MG63 (cell line): ENCODE data around the gene PXT1. TPM values are rescaled to one million over a fixed set of nuclear protein-coding genes. Genes with fewer than 3 reads are reported as not detected.
"Not testable (repeated sequence)": the region's sequence is repeated elsewhere in the genome, so short reads cannot be mapped to it uniquely, and the experiment has no call there.

ENCODE experiments used
- DNase-seq: peaks from one replicate; pipeline ENCODE4 v3.0.0-alpha.2; 2020
- H3K27me3 ChIP-seq: fragments of 250-450 bp; sonication (Bioruptor Pico); 2 replicates; pipeline ENCODE4 v1.5.1; 2020; ENCODE audit warnings: mild to moderate bottlenecking, moderate library complexity
- H3K36me3 ChIP-seq: fragments of 250-450 bp; sonication (Bioruptor Pico); 2 replicates; pipeline ENCODE4 v1.5.1; 2020; ENCODE audit warnings: mild to moderate bottlenecking, moderate library complexity
- H3K4me3 ChIP-seq: fragments of 250-450 bp; sonication (Bioruptor Pico); 2 replicates; pipeline ENCODE4 v1.5.1; 2020; ENCODE audit warnings: mild to moderate bottlenecking, moderate library complexity
- H3K9me3 ChIP-seq: fragments of 250-450 bp; sonication (Bioruptor Pico); 2 replicates; pipeline ENCODE4 v1.5.1; 2020; ENCODE audit warnings: mild to moderate bottlenecking, moderate library complexity
- total RNA-seq: library from RNA; depleted of rRNA; stranded (reverse); fragments of >200 nt; shearing (Covaris generic); gene quantifications from 2 replicates; pipeline ENCODE4 v1.2.3, GENCODE V29; 2014; ENCODE audit warnings: low replicate concordance

Gene PXT1
- total RNA-seq, 1 experiment from 2014 or later, result not detected

DNA sequence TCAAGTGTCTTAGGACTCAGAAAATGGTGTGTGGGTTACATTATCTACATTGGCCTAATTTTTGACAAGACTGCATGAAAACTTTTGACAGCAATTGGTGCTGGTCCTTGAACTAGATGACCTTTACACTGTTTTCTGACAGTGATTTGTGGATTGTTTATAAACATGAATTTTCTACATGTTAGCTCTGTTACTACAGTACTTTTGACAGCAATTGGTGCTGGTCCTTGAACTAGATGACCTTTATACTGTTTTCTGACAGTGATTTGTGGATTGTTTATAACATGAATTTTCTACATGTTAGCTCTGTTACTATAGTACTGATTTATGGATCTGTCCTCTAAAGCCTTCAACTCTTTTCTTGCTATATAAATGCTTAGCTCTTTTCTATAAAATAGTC is 16.8 kb upstream of the PXT1 start:
- Histone ChIP-seq H3K9me3 (no peaks in the 10 kb centered on the region), H3K36me3 (peaks cover 30% of the 10 kb centered on the region), H3K4me3 (no peak overlapping the region), H3K27me3 (no peaks in the 10 kb centered on the region)
- DNase-seq, result no peak

DNA sequence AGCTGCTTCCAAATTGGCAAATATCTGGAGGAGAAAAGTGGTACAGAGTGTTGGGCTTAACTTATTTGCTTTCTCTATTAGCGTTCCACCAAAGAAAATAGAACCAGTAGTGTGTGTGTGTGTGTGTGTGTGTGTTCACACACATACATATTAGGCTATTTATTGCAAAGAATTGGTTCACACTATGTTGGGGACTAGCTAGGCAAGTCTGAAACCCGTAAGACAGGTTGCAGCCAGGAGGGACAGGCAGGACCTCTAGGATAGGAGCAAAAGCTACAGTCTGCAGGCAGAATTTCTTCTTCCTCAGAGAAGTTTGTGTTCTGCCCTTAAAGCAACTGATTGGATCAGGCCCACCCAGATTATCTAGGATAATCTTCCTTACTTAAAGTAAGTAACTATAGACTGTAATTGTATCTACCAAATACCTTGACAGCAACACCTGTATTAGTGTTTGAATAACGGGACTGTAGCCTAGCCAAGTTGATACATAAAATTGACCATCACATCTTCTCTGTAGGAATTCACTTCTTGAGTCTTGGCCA is 12.9 kb upstream of the PXT1 start:
- DNase-seq, result no peak

DNA sequence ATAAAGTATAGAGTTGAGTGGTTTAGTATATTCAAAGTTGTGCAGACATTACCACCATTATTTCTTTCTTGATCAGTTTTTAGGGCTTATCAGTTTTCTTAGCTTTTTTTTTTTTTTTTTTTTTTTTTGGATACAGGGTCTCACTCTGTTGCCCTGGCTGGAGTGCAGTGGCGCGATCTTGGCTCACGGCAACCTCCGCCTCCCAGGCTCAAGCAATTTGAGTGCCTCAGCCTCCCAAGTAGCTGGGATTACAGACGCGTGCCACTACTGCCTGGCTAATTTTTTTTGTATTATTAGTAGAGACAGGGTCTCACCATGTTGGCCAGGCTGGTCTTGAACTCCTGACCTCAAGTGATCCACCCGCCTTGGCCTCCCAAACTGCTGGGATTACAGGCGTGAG is 10.2 kb upstream of the PXT1 start:
- not testable (repeated sequence) for H3K9me3 ChIP-seq, H3K27me3 ChIP-seq, H3K4me3 ChIP-seq, DNase-seq
- H3K36me3 ChIP-seq, result peaks cover 47% of the 10 kb centered on the region

More for the DNA sequence above, 12.9 kb upstream of the PXT1 start:
- Histone ChIP-seq H3K27me3 (no peaks in the 10 kb centered on the region), H3K36me3 (peaks cover 35% of the 10 kb centered on the region), H3K9me3 (no peaks in the 10 kb centered on the region), H3K4me3 (no peak overlapping the region)

DNA sequence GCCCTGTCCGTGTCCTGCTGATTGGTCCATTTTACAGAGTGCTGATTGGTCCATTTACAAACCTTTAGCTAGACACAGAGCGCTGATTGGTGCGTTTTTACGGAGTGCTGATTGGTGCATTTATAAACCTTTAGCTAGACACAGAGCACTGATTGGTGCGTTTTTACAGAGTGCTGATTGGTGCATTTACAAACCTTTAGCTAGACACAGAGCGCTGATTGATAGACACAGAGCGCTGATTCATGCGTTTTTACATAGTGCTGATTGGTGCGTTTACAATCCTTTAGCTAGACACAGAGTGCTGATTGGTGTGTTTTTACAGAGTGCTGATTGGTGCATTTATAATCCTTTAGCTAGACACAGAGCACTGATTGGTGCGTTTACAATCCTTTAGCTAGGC is 6.5 kb upstream of the PXT1 start:
- not testable (repeated sequence) for H3K27me3 ChIP-seq, DNase-seq, H3K4me3 ChIP-seq, H3K9me3 ChIP-seq
- peaks cover 43% of the 10 kb centered on the region for H3K36me3 ChIP-seq

DNA sequence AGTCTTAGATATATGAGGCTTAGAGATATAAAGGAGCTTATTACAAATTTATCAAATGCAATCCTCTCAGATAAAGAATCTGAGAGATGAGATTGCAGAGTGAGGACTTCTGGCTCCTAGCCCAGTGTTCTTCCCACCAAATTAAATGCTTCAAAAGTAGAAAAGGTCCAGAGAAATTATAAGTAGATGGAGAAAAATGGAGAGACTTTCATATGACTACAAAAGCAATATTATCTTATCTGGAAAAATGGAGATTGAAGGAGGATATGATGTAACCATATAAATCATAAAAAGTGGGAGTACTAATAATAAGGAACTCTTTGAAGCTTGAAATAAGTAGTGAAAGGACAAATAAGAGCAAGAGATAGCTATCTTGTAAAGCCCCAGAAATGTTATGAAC is 3.0 kb upstream of the PXT1 start:
- no peak overlapping the region for H3K4me3 ChIP-seq
- peaks cover 32% of the 10 kb centered on the region for H3K36me3 ChIP-seq
- H3K27me3 ChIP-seq, result no peaks in the 10 kb centered on the region
- DNase-seq, result no peak
- H3K9me3 ChIP-seq, result peaks cover 5% of the 10 kb centered on the region

DNA sequence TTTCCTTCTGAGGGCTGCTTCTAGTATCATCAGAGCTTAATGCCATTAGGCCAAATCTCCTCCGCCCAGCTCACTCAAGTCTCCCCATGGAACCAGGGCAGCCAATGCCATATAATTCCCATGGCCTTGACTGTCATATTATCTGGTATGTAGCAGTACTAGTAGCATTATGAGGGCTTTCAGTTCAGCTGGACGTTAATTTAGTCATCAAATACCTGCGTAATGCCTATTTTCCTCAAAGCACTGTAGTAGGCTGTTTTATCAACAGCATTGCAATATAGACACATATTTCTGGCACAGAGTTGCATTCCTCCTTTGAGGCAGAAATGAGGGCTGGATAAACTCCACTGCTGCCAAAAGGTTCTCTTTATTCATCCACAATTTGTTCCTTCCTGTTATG is 1.8 kb upstream of the PXT1 start:
- H3K36me3 ChIP-seq, result peaks cover 30% of the 10 kb centered on the region
- peak overlapping the region; percentile 89 for H3K4me3 ChIP-seq
- H3K27me3 ChIP-seq, result no peaks in the 10 kb centered on the region
- DNase-seq, result no peak
- peaks cover 5% of the 10 kb centered on the region for H3K9me3 ChIP-seq

DNA sequence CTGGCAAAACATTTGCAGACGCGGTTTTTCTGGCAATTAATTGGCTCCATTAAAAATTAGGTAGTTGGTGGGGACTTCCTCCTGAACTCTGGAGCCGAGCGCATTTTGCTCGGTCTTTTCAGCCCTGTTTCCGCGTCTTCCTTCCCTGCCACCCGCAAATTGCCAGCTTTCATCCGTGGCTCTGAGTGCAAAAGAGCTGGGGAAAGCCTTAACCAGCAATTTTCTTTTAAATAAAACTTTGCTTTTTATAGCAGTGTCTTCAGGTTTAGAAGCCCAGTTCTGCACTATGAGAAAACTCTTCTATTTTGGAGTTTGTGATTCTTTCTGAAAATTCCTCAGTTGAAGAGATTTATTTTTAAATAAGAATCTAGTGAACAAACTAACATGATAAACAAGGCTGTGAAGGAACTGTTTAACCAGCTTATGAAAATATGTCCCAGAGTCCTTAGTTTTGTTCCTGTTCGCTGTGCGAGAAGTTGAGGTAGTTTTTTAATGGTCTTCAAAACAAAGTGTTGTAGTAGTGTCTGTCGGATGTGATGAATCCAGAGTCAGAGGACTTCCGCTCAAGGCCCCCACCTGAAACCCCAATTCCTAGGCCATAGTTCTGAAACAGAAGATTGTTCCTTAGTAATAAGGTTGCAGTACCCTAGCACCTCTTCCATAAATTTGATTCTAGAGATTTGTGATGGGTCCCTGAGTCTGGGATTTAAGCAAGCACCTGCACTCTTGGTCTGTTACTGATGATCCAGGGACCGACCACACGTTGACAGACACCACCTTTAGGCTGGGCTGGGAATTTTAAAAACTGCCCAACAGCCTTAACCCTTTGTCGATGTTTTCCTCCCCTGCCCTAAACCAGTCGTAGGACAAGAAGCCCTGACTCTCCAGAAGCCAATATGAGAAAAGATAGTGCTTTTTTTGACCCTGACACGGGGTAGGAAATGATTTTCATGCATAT is 1.1 kb upstream of the PXT1 start:
- no peak for DNase-seq
- Histone ChIP-seq H3K4me3 (peak overlapping the region; percentile 89), H3K27me3 (no peaks in the 10 kb centered on the region), H3K9me3 (peaks cover 5% of the 10 kb centered on the region), H3K36me3 (peaks cover 23% of the 10 kb centered on the region)

DNA sequence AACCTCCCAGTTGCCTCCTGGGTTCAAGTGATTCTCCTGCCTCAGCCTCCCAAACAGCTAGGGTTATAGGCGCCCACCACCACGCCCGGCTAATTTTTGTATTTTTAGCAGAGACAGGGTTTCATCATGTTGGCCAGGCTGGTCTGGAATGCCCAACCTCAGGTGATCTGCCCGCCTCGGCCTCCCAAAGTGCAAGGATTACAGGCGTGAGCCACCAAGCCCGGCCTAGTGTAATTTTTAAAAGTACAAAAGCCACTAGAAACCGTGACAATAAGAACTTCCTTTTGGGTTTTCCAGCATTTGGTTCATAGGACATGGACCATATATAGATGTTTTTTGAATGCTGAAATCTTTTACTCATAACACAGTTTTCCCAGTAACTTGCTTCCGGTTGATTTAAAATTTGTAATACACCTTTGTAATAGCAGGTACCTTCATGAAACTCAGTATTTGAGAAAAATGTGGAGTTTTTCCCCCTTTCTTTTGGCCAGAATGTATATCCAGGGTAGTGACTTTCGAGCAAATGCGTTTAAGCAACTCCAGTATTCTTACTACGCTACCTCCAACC is 467 bp downstream of the PXT1 start:
- peaks cover 14% of the 10 kb centered on the region for H3K36me3 ChIP-seq
- H3K9me3 ChIP-seq, result no peaks in the 10 kb centered on the region
- no peak for DNase-seq
- H3K27me3 ChIP-seq, result no peaks in the 10 kb centered on the region
- H3K4me3 ChIP-seq, result peak overlapping the region; percentile 89

DNA sequence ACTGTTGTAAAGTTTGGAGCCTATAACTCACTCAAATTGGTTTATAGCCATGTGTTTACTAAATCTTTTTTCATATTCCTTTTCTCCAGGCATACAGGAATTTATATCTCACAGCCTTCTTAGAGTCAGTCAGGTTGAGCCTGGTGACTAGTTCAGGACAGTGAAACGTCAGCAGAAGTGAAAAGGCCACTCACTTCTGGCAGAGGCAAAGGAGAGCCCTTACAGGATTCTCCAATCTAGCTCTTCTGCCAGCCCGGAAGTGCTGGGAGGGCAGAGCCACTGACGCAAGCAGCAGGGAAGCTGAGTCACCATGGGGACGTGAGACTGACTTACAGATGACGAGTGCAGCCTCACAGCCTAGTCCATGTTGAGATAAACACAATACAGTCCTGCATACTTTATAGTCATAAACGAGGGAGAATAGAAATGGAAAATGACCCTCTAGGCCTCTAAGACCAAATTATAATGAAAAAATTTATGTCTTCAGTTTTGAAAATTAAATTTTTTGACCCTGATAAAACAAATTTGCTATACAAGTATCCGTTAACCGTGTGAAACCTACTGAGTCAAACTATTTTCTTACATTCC is 1.3 kb downstream of the PXT1 start:
- Histone ChIP-seq H3K9me3 (no peaks in the 10 kb centered on the region), H3K27me3 (no peaks in the 10 kb centered on the region), H3K36me3 (peaks cover 6% of the 10 kb centered on the region; the same call in 1 of the 2 replicates), H3K4me3 (peak overlapping the region; percentile 89; the same call in 1 of the 2 replicates)
- DNase-seq, result peak; percentile 98

DNA sequence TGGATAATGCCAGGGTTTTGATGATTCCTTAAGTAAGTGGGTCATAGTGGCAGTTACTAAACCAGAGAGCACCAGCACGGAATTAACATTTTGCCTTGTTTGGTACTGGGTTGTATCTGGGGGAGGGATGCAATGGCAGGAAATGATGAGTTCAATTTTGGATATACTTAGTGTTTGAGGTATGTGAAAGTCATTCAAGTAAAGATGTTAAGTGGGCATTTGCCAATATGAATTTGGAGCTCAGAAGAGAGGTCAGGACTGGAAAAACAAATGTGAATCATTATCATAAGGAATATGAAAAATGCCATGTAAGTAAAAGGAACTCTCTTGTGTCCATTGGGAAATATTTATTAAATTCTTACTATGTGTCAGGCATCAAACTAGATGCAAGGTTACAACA is 6.2 kb downstream of the PXT1 start:
- Histone ChIP-seq H3K36me3 (no peaks in the 10 kb centered on the region), H3K9me3 (no peaks in the 10 kb centered on the region), H3K4me3 (no peak overlapping the region), H3K27me3 (no peaks in the 10 kb centered on the region)
- DNase-seq, result peak; percentile 43

DNA sequence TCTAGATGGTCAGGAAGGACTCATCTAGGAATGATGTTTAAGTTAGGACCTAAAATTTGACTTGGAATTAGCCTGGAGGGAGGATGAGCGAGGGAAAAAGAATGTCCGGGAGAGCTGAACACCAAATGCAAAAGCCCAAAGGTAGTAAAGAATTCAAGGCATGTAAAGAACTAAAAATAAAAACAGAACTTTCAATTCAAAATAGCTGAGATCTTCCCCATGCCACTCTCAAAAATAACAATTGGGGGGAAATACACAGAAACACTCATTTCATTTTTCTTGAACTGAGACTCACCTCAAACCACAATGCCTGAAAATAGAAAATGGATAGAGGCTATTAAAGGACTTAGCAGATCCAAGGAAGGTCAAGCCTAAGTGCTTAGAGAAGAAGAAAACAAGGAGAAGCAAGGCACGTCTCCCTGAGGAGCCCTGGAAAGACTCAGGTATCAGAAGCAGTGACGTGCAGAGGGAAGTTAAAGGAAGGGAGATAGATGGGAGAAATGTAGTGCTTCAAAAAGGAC is 10.4 kb downstream of the PXT1 start:
- H3K4me3 ChIP-seq, result no peak overlapping the region
- DNase-seq, result peak; percentile 43
- no peaks in the 10 kb centered on the region for H3K9me3 ChIP-seq
- H3K36me3 ChIP-seq, result no peaks in the 10 kb centered on the region
- no peaks in the 10 kb centered on the region for H3K27me3 ChIP-seq

DNA sequence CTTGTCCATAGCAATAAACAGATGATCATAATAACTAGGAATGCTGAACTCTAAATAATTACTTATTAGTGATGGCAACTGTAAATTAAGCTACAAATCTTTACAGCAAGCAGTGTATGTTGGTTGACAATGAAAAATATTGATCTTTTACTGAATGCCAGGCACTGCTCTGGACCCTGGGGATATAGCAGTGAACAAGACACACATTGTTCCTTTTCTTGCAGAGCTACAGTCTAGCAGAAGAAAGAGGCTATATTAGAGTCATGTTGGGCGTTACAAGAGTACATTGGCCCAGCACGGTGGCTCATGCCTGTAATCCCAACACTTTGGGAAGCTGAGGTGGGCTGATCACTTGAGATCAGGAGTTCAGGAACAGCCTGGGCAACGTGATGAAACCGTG is 11.5 kb downstream of the PXT1 start:
- Histone ChIP-seq H3K27me3 (no peaks in the 10 kb centered on the region), H3K9me3 (no peaks in the 10 kb centered on the region), H3K4me3 (no peak overlapping the region), H3K36me3 (no peaks in the 10 kb centered on the region)
- DNase-seq, result no peak

DNA sequence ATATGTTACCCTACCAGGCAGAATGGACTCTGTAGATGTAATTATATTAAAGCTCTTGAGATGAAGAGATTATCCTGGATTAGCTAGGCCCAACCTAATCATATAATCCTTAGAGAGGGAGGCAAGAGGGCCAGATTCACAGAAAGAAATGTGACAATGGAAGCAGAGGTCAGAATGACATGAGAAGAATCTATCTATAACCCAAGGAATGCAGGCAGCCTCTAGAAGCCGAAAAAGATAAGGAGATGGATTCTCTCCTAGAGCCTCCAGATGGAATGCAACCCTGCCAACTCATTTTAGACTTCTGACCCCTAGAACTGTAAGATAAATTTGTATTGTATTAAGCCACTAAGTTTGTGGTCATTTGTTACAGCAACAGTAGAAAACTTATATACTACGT is 12.3 kb downstream of the PXT1 start:
- Histone ChIP-seq H3K4me3 (no peak overlapping the region), H3K27me3 (no peaks in the 10 kb centered on the region), H3K9me3 (no peaks in the 10 kb centered on the region), H3K36me3 (no peaks in the 10 kb centered on the region)
- DNase-seq, result no peak

DNA sequence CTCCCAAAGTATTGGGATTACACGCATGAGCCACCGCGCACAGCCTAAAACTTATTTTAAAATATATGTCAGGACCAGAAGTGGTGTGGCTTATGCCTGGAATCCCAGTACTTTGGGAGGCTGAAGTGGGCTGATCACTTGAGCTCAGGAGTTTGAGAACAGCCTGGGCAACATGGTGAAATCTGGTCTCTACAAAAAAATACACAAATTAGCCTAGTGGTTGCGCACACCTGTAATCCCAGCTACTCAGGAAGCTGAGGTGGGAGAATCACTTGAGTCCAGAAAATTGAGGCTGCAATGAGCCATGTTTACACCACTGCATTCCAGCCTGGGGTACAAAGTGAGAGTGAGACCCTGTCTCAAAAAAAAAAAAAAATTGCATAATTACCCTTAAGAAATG is 13.7 kb downstream of the PXT1 start:
- DNase-seq, result no peak
- Histone ChIP-seq H3K9me3 (no peaks in the 10 kb centered on the region), H3K27me3 (no peaks in the 10 kb centered on the region), H3K4me3 (no peak overlapping the region), H3K36me3 (no peaks in the 10 kb centered on the region)

DNA sequence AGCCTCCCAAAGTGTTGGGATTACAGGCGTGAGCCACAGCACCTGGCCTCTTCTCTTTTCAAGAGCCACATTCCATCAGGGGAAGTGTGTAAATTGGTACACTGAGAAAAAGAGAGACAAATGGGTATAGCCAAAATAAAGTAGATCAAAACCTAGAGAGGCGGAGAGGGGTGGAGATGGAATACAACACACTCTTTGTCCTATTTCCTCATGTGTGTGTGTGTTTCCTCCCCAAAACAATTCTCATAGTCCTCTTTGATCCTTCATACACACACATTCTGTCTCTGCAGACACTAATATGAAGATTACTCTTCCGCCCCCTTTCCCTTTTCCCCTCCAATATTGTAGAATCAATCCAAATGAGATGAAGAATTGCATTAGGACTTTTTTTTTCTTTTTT is 16.0 kb downstream of the PXT1 start:
- no peaks in the 10 kb centered on the region for H3K36me3 ChIP-seq
- H3K27me3 ChIP-seq, result no peaks in the 10 kb centered on the region
- H3K9me3 ChIP-seq, result no peaks in the 10 kb centered on the region
- no peak overlapping the region for H3K4me3 ChIP-seq
- DNase-seq, result no peak

DNA sequence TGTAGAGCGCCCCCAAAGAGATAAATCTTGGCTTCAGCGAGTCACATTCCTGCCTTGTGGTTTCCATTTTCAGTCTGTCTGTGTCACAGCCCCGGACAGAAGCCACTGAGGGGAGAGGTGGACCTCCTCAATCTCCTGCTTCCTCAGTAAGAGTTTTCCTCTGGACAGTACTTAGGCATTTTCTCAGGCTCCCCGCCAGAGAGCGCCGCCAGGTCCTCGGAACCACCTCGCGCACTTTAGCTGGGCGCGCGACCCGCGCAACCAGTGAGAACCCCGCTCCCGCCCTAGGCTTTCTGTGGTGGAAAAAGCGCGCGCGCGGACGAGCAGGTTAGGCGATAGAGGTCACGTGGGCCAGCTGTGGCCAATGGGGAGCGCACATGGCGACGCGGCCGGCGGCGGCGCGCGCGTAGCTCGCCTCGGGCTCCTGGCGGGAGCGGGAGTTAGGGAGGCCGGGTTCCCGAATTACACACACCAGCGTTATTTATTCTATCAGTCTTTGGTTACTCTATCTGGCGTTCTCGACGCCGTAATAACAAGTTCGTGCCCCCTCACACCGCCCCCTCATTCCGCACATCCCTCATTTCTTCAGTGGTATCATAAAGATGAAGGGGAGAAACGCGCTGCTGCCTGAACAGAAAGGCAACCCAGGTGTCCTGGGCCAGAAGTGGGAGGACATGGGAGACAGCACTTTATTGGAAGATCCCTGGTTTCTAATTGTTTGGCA is 19.4 kb downstream of the PXT1 start:
- H3K27me3 ChIP-seq, result no peaks in the 10 kb centered on the region
- no peaks in the 10 kb centered on the region for H3K36me3 ChIP-seq
- peak overlapping the region; percentile 49 for H3K4me3 ChIP-seq
- peak; percentile 99 for DNase-seq
- no peaks in the 10 kb centered on the region for H3K9me3 ChIP-seq

DNA sequence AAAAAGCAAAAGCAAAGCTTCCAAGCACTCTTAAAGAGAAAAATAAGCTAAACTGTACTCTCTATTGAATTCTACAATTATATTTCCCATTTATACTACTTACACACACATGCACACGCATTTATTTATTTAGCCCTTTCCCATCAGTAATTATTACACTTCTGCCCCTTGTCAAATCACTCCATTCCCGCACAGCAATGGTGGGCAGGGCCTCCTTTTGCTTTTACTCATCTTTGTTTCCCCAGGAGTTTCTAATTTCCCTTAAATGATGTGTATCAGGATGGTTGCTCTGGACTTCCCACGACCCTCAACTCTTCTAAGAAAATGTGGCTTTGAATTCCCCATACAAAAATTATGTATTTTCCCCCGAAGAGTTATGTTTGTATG is 19.9 kb downstream of the PXT1 start:
- no peaks in the 10 kb centered on the region for H3K36me3 ChIP-seq
- H3K27me3 ChIP-seq, result no peaks in the 10 kb centered on the region
- no peak for DNase-seq
- H3K9me3 ChIP-seq, result no peaks in the 10 kb centered on the region
- peak overlapping the region; percentile 49 for H3K4me3 ChIP-seq
